ENCODE measurements around the gene WDR35.
A peak's percentile ranks its signal among the peaks of the same experiment; 100 is the strongest.

Gene WDR35

GRCh38 chr2:19901442-19902215 lies 88.3 kb downstream of the WDR35 start, which contains the start of gene TTC32:
TSS of gene TTC32 (minus strand) at chr2:19901983. CDS start at chr2:19901854, 129 bp downstream.
- Histone ChIP-seq H3K36me3 (no peaks in the 10 kb centered on the region), H3K27ac (peak within 1 kb of the TSS; percentile 85 to 96), H3K4me3 (peak within 1 kb of the TSS; percentile 66 to 99), H3K27me3 (no peaks in the 10 kb centered on the region), H3K9me3 (no peaks in the 10 kb centered on the region), H3K4me1 (peaks cover 0 to 47% (median 33%) of the 10 kb centered on the region in 4 donors)
- TF ChIP-seq CTCF (IDR thresholded peaks at IDR 0.05), result no peak
- DNase-seq, result peak; percentile 93 to 95
- intact Hi-C loops (cut with DNase I; ENCODE audit: low total_unique reads), result no loop called here

- H3K4me3 ChIP-seq, result peak overlapping the region; percentile 66 to 99
- H3K36me3 ChIP-seq, result no peaks in the 10 kb centered on the region
- intact Hi-C loops (cut with DNase I; ENCODE audit: low total_unique reads), result no loop called here
- TF ChIP-seq CTCF (IDR thresholded peaks at IDR 0.05), result no peak
- no peaks in the 10 kb centered on the region for H3K27me3 ChIP-seq
- H3K27ac ChIP-seq, result peak overlapping the region; percentile 85 to 96
- DNase-seq, result no peak
- H3K4me1 ChIP-seq, result peaks cover 0 to 51% (median 36%) of the 10 kb centered on the region in 4 donors
- H3K9me3 ChIP-seq, result no peaks in the 10 kb centered on the region
Observed at GRCh38 chr2:19900931-19901441, 88.9 kb downstream of the WDR35 start.

GRCh38 chr2:19899985-19900930 lies 89.6 kb downstream of the WDR35 start:
- H3K36me3 ChIP-seq, result no peaks in the 10 kb centered on the region
- no peaks in the 10 kb centered on the region for H3K9me3 ChIP-seq
- peaks cover 0 to 58% (median 38%) of the 10 kb centered on the region in 4 donors for H3K4me1 ChIP-seq
- H3K27me3 ChIP-seq, result no peaks in the 10 kb centered on the region
- peak overlapping the region; percentile 66 to 99 for H3K4me3 ChIP-seq
- intact Hi-C loops (cut with DNase I; ENCODE audit: low total_unique reads), result no loop called here
- DNase-seq, result no peak
- no peak for TF ChIP-seq CTCF (IDR thresholded peaks at IDR 0.05)
- H3K27ac ChIP-seq, result peak overlapping the region; percentile 85 to 96

- Histone ChIP-seq H3K27ac (no peak overlapping the region), H3K4me1 (peaks cover 0 to 58% (median 39%) of the 10 kb centered on the region in 4 donors), H3K36me3 (no peaks in the 10 kb centered on the region), H3K4me3 (no peak overlapping the region), H3K9me3 (no peaks in the 10 kb centered on the region), H3K27me3 (no peaks in the 10 kb centered on the region)
- TF ChIP-seq CTCF (IDR thresholded peaks at IDR 0.05), result no peak
- no peak for DNase-seq
- intact Hi-C loops (cut with DNase I; ENCODE audit: low total_unique reads), result no loop called here
Observed at GRCh38 chr2:19898592-19899329, 91.1 kb downstream of the WDR35 start.
